SK-N-SH (cell line): ENCODE results near the gene ENOX1. TPM values are rescaled to one million over a fixed set of nuclear protein-coding genes. Genes with fewer than 3 reads are reported as not detected.

Experiments
- CTCF ChIA-PET: fragments of 300-600, 350-600 bp; formaldehyde crosslinking; extraction: SDS; loops from one replicate; lab custom pipeline; 2021; lab: Yijun Ruan, JAX
- POLR2A ChIA-PET: fragments of 350-600 bp; sonication (Branson Sonifier 250); formaldehyde crosslinking; extraction: SDS; loops from one replicate; lab custom pipeline; 2020; ENCODE audit warnings: antibody characterized with exemption, inconsistent platforms; lab: Yijun Ruan, JAX
- DNase-seq: peaks from one replicate; pipeline ENCODE4 v3.0.0; 2012
- H2AFZ ChIP-seq: fragments of 200-600 bp; sonication (generic); 2 replicates; pipeline ENCODE4 v1.8.1; 2016; ENCODE audit warnings: antibody characterized with exemption, mild to moderate bottlenecking, low read depth
- H3F3A ChIP-seq: fragments of 200-600 bp; sonication (generic); replicated peaks from 2 replicates; pipeline ENCODE3; 2016; ENCODE audit warnings: antibody characterized with exemption, mild to moderate bottlenecking; ENCODE audit not compliant: insufficient read depth
- H3K27ac ChIP-seq, 2 experiments: fragments of 200-500 bp in 1 of 2; fragments of 200-600 bp in 1 of 2; sonication (Bioruptor generic) in 1 of 2; sonication (generic), shearing (Covaris generic) in 1 of 2; 2 replicates each; pipeline versions ENCODE4 v1.5.1 to v1.6.1; 2014 to 2016; ENCODE audit warnings: low read depth in 2 of 2, inconsistent platforms in 1 of 2, low read length in 1 of 2, mild to moderate bottlenecking in 1 of 2, mixed read lengths in 1 of 2
- H3K27me3 ChIP-seq: fragments of 200-600 bp; sonication (generic), shearing (Covaris generic); 2 replicates; pipeline ENCODE4 v1.6.1; 2016; ENCODE audit warnings: mixed run types; ENCODE audit not compliant: insufficient read depth
- H3K36me3 ChIP-seq, 2 experiments: fragments of 200-500 bp in 1 of 2; fragments of 200-600 bp in 1 of 2; sonication (Bioruptor generic) in 1 of 2; sonication (generic) in 1 of 2; replicated peaks in 1 of 2; 2 replicates each; pipeline versions ENCODE3 to v1.5.1; 2014 to 2016; ENCODE audit warnings: low read length in 1 of 2, mild to moderate bottlenecking in 1 of 2; ENCODE audit not compliant: insufficient read depth in 2 of 2, control insufficient read depth in 1 of 2
- H3K4me1 ChIP-seq, 2 experiments: fragments of 200-500 bp in 1 of 2; fragments of 200-600 bp in 1 of 2; sonication (Bioruptor generic) in 1 of 2; sonication (generic), shearing (Covaris generic) in 1 of 2; 2 replicates each; pipeline versions ENCODE4 v1.5.1 to v1.6.1; 2014 to 2016; ENCODE audit warnings: low read depth in 1 of 2, low read length in 1 of 2, mixed run types in 1 of 2; ENCODE audit not compliant: insufficient read depth in 2 of 2, control insufficient read depth in 1 of 2
- H3K4me2 ChIP-seq: fragments of 200-600 bp; sonication (generic), shearing (Covaris generic); 2 replicates; pipeline ENCODE4 v1.6.1; 2017; ENCODE audit warnings: mixed run types
- H3K4me3 ChIP-seq, 2 experiments: fragments of 200-500 bp in 1 of 2; fragments of 200-600 bp in 1 of 2; sonication (Bioruptor generic) in 1 of 2; sonication (generic), shearing (Covaris generic) in 1 of 2; 2 replicates each; pipeline versions ENCODE4 v1.5.1 to v1.8.1; 2014 to 2016; ENCODE audit warnings: low read depth in 2 of 2, inconsistent platforms in 1 of 2, low read length in 1 of 2, mild to moderate bottlenecking in 1 of 2, mixed read lengths in 1 of 2, moderate library complexity in 1 of 2
- H3K79me2 ChIP-seq: fragments of 200-600 bp; sonication (generic); 2 replicates; pipeline ENCODE4 v1.8.1; 2017; ENCODE audit warnings: mild to moderate bottlenecking; ENCODE audit not compliant: insufficient read depth
- H3K9ac ChIP-seq: fragments of 200-600 bp; sonication (generic); 2 replicates; pipeline ENCODE4 v1.6.1; 2017; ENCODE audit warnings: mixed run types
- H3K9me2 ChIP-seq: fragments of 200-600 bp; sonication (generic); 2 replicates; pipeline ENCODE4 v1.6.1; 2017; ENCODE audit warnings: mixed run types
- H3K9me3 ChIP-seq: fragments of 200-600 bp; sonication (generic); 2 replicates; pipeline ENCODE4 v1.6.1; 2017; ENCODE audit warnings: mixed run types, mild to moderate bottlenecking, moderate library complexity
- H4K20me1 ChIP-seq: fragments of 200-600 bp; sonication (generic); 2 replicates; pipeline ENCODE4 v1.6.1; 2017; ENCODE audit warnings: mild to moderate bottlenecking, mixed run types; ENCODE audit not compliant: insufficient read depth
- EP300 ChIP-seq, 2 experiments: IDR thresholded peaks; 2 replicates each; pipeline versions ENCODE4 v1.4.0 to v1.6.1; 2012; ENCODE audit warnings: borderline replicate concordance in 1 of 2, low read depth in 1 of 2, low read length in 1 of 2
- EZH2phosphoT487 ChIP-seq: fragments of 200-600 bp; sonication (generic); IDR thresholded peaks from 2 replicates; pipeline ENCODE4 v1.6.1; 2017; ENCODE audit warnings: low read depth, mixed run types, mild to moderate bottlenecking, antibody characterized with exemption, moderate library complexity, borderline replicate concordance
- FOSL2 ChIP-seq: IDR thresholded peaks from 2 replicates; pipeline ENCODE4 v1.4.0; 2012; ENCODE audit warnings: low read depth, mild to moderate bottlenecking, moderate library complexity, borderline replicate concordance
- GATA2 ChIP-seq: sonication (generic); formaldehyde crosslinking; IDR thresholded peaks from 2 replicates; pipeline ENCODE4 v1.5.0; 2020; ENCODE audit warnings: mild to moderate bottlenecking, missing genetic modification reagents
- JUND ChIP-seq: IDR thresholded peaks from 2 replicates; pipeline ENCODE4 v1.4.0; 2012
- RAD21 ChIP-seq: IDR thresholded peaks from 2 replicates; pipeline ENCODE4 v1.6.1; 2012; ENCODE audit warnings: mild to moderate bottlenecking, low read length
- RCOR1 ChIP-seq: fragments of 150-350 bp; IDR thresholded peaks from 2 replicates; pipeline ENCODE4 v1.6.1; 2017; ENCODE audit warnings: antibody characterized with exemption, low read length
- RFX5 ChIP-seq: IDR thresholded peaks from 2 replicates; pipeline ENCODE4 v1.6.1; 2012; ENCODE audit warnings: mild to moderate bottlenecking, improper control_type of control experiment, low read length
- SIN3A ChIP-seq: IDR thresholded peaks from 2 replicates; pipeline ENCODE4 v1.6.1; 2012; ENCODE audit warnings: low read depth, mild to moderate bottlenecking, low read length, moderate library complexity, borderline replicate concordance
- TAF1 ChIP-seq: IDR thresholded peaks from 2 replicates; pipeline ENCODE4 v1.6.1; 2012; ENCODE audit warnings: low read depth, mild to moderate bottlenecking, low read length, moderate library complexity, borderline replicate concordance
- TEAD4 ChIP-seq: IDR thresholded peaks from 2 replicates; pipeline ENCODE4 v1.4.0; 2012; ENCODE audit warnings: mild to moderate bottlenecking, borderline replicate concordance; ENCODE audit not compliant: insufficient read depth
- WGBS: methylation state at CpG from one replicate; pipeline ENCODE4 v1.1.6; 2017; ENCODE audit warnings: low lambda C conversion rate; 5-methylcytosine and 5-hydroxymethylcytosine counted together
- polyA plus RNA-seq, 3 experiments: library from polyadenylated mRNA; depleted of rRNA; stranded (reverse); fragments of >200 nt; gene quantifications; 2 replicates each; pipeline ENCODE4 v1.2.3, GENCODE V29; 2012
- TF ChIP-seq, protein P1 (sequence below): IDR thresholded peaks from 2 replicates; pipeline ENCODE4 v1.6.1; 2012; ENCODE audit warnings: mild to moderate bottlenecking, low read depth, low read length, moderate library complexity
- TF ChIP-seq, protein P2 (sequence below): fragments of 200-600 bp; sonication (generic); IDR thresholded peaks from 2 replicates; pipeline ENCODE4 v1.6.1; 2017; ENCODE audit warnings: antibody characterized with exemption, mild to moderate bottlenecking, moderate library complexity
- TF ChIP-seq, protein P3 (sequence below): IDR thresholded peaks from 2 replicates; pipeline ENCODE4 v1.4.0; 2012; ENCODE audit warnings: low read depth, borderline replicate concordance

Gene ENOX1
- polyA plus RNA-seq, 1 of the 3 experiments (the other 2 are of a cell fraction): 5.8 TPM

DNA sequence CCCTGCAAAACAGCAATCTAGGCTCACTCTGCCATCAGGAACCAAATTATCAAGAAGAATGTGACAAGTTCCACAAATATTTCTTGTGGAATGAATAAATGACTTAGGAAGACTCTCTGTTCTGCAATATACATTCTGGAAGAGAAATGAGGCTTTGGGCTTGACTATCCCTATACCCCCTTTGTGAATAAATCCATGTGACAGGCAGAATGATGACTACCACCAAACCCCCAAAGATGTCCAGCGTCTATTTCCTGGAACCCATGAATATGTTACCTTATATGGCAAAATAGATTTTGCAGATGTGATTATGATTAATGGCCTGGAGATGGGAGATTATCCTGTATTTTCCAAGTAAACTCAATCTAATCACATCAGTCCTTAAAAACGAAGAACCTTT lies 139.3 kb downstream of the ENOX1 start:
- no peak overlapping the region for H3K27ac ChIP-seq
- H3K36me3 ChIP-seq: no peaks in the 10 kb centered on the region
- no peak overlapping the region for H2AFZ ChIP-seq
- no peaks in the 10 kb centered on the region for H3K9me2 ChIP-seq
- no peak overlapping the region for H3K4me3 ChIP-seq
- ChIA-PET CTCF (no interaction called here), POLR2A (no interaction called here)
- WGBS: 36% methylated on average over 2 of the region's 2 CpGs
- no peaks in the 10 kb centered on the region for H3F3A ChIP-seq
- DNase-seq: no peak
- H3K4me2 ChIP-seq: no peak overlapping the region
- TF ChIP-seq JUND (no peak), RAD21 (no peak), RCOR1 (no peak), GATA2 (no peak), SIN3A (no peak), TEAD4 (no peak), RFX5 (no peak), EZH2phosphoT487 (no peak), FOSL2 (no peak), EP300 (IDR thresholded peaks at IDR 0.05; ENCODE audit: borderline replicate concordance in 1 of 2, low read depth in 1 of 2, low read length in 1 of 2) (no peak), TAF1 (no peak)
- TF ChIP-seq, protein P1, sequence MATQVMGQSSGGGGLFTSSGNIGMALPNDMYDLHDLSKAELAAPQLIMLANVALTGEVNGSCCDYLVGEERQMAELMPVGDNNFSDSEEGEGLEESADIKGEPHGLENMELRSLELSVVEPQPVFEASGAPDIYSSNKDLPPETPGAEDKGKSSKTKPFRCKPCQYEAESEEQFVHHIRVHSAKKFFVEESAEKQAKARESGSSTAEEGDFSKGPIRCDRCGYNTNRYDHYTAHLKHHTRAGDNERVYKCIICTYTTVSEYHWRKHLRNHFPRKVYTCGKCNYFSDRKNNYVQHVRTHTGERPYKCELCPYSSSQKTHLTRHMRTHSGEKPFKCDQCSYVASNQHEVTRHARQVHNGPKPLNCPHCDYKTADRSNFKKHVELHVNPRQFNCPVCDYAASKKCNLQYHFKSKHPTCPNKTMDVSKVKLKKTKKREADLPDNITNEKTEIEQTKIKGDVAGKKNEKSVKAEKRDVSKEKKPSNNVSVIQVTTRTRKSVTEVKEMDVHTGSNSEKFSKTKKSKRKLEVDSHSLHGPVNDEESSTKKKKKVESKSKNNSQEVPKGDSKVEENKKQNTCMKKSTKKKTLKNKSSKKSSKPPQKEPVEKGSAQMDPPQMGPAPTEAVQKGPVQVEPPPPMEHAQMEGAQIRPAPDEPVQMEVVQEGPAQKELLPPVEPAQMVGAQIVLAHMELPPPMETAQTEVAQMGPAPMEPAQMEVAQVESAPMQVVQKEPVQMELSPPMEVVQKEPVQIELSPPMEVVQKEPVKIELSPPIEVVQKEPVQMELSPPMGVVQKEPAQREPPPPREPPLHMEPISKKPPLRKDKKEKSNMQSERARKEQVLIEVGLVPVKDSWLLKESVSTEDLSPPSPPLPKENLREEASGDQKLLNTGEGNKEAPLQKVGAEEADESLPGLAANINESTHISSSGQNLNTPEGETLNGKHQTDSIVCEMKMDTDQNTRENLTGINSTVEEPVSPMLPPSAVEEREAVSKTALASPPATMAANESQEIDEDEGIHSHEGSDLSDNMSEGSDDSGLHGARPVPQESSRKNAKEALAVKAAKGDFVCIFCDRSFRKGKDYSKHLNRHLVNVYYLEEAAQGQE: no peak
- TF ChIP-seq, protein P2, sequence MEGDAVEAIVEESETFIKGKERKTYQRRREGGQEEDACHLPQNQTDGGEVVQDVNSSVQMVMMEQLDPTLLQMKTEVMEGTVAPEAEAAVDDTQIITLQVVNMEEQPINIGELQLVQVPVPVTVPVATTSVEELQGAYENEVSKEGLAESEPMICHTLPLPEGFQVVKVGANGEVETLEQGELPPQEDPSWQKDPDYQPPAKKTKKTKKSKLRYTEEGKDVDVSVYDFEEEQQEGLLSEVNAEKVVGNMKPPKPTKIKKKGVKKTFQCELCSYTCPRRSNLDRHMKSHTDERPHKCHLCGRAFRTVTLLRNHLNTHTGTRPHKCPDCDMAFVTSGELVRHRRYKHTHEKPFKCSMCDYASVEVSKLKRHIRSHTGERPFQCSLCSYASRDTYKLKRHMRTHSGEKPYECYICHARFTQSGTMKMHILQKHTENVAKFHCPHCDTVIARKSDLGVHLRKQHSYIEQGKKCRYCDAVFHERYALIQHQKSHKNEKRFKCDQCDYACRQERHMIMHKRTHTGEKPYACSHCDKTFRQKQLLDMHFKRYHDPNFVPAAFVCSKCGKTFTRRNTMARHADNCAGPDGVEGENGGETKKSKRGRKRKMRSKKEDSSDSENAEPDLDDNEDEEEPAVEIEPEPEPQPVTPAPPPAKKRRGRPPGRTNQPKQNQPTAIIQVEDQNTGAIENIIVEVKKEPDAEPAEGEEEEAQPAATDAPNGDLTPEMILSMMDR: no peak
- TF ChIP-seq, protein P3, sequence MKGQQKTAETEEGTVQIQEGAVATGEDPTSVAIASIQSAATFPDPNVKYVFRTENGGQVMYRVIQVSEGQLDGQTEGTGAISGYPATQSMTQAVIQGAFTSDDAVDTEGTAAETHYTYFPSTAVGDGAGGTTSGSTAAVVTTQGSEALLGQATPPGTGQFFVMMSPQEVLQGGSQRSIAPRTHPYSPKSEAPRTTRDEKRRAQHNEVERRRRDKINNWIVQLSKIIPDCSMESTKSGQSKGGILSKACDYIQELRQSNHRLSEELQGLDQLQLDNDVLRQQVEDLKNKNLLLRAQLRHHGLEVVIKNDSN: no peak
- no peaks in the 10 kb centered on the region for H3K9me3 ChIP-seq
- no peaks in the 10 kb centered on the region for H3K27me3 ChIP-seq
- no peak overlapping the region for H3K9ac ChIP-seq
- peaks cover 0 to 6% of the 10 kb centered on the region in 2 experiments; a peak in 1 of 4 replicates for H3K4me1 ChIP-seq
- no peaks in the 10 kb centered on the region for H4K20me1 ChIP-seq
- H3K79me2 ChIP-seq: no peaks in the 10 kb centered on the region
